ENCODE results near the gene DPP6.

The DPP6 gene

GRCh38 chr7:154253810-154254209 lies 201.6 kb downstream of the DPP6 start:
- DNase-seq, result no peak

GRCh38 chr7:154255324-154255723 lies 203.1 kb downstream of the DPP6 start:
- DNase-seq, result no peak

- no peak for DNase-seq
Measured at GRCh38 chr7:154256150-154256549, 204.0 kb downstream of the DPP6 start.

GRCh38 chr7:154259396-154259795 lies 207.2 kb downstream of the DPP6 start:
- no peak for DNase-seq

- no peak for DNase-seq
Measured at GRCh38 chr7:154287356-154287755, 235.2 kb downstream of the DPP6 start.

- no peak for DNase-seq
Measured at GRCh38 chr7:154289119-154289518, 236.9 kb downstream of the DPP6 start.

- no peak for DNase-seq
Measured at GRCh38 chr7:154296443-154296842, 244.2 kb downstream of the DPP6 start.

GRCh38 chr7:154299736-154300135 lies 247.5 kb downstream of the DPP6 start:
- DNase-seq, result no peak

GRCh38 chr7:154302380-154302779 lies 250.2 kb downstream of the DPP6 start:
- DNase-seq, result no peak

- no peak for DNase-seq
Measured at GRCh38 chr7:154304231-154304630, 252.0 kb downstream of the DPP6 start.

- DNase-seq, result no peak
Measured at GRCh38 chr7:154304740-154305700, 252.8 kb downstream of the DPP6 start.

GRCh38 chr7:154306036-154306435 lies 253.8 kb downstream of the DPP6 start:
- DNase-seq, result no peak

- DNase-seq, result no peak
Measured at GRCh38 chr7:154308928-154309327, 256.7 kb downstream of the DPP6 start.

- DNase-seq, result no peak
Measured at GRCh38 chr7:154310114-154310513, 257.9 kb downstream of the DPP6 start.

- DNase-seq, result no peak
Measured at GRCh38 chr7:154324196-154324595, 272.0 kb downstream of the DPP6 start.

- DNase-seq, result no peak
Measured at GRCh38 chr7:154326421-154326820, 274.2 kb downstream of the DPP6 start.

- no peak for DNase-seq
Measured at GRCh38 chr7:154330318-154330717, 278.1 kb downstream of the DPP6 start.

GRCh38 chr7:154332811-154333580 lies 280.8 kb downstream of the DPP6 start:
- no peak for DNase-seq

GRCh38 chr7:154336295-154336694 lies 284.1 kb downstream of the DPP6 start:
- no peak for DNase-seq

GRCh38 chr7:154338701-154339506 lies 286.7 kb downstream of the DPP6 start:
- DNase-seq, result no peak

GRCh38 chr7:154342971-154343633 lies 290.9 kb downstream of the DPP6 start:
- DNase-seq, result no peak

- DNase-seq, result no peak
Measured at GRCh38 chr7:154343778-154344412, 291.7 kb downstream of the DPP6 start.
